Measurements from ENCODE around the gene ENTPD3. TPM values are rescaled to one million over a fixed set of nuclear protein-coding genes. Genes with fewer than 3 reads are reported as not detected.

Gene ENTPD3
- total and polyA plus RNA-seq, 2 donors (not counting 1 experiment from before 2014, with no cell fraction given): not detected

GRCh38 chr3:40463579-40463978 is 76.6 kb downstream of the ENTPD3 start:
- H3K4me3 ChIP-seq (ENCODE audit: control extremely low read depth in 1 of 5, extremely low read depth in 1 of 5, insufficient read depth in 1 of 5, low read depth in 2 of 5, low read length in 4 of 5): no peak overlapping the region
- H3K27me3 ChIP-seq (replicated peaks in 1 of 4; ENCODE audit: control extremely low read depth in 1 of 4, control insufficient read depth in 3 of 4, insufficient read depth in 4 of 4, low read length in 3 of 4): no peaks in the 10 kb centered on the region
- CTCF ChIA-PET: no interaction called here
- Mint-ChIP-seq H3K27me3 (no peaks in the 10 kb centered on the region), H3K9me3 (ENCODE audit: insufficient read depth) (no peaks in the 10 kb centered on the region), H3K4me1 (peaks cover 5% of the 10 kb centered on the region), H3K27ac (no peak overlapping the region), H3K4me3 (no peak overlapping the region)
- ATAC-seq (ENCODE audit: low read depth) (no peak), DNase-seq (no peak)
- POLR2A ChIA-PET: no interaction called here
- no peak overlapping the region for H3K27ac ChIP-seq (ENCODE audit: low read length in 2 of 2)
- no peaks in the 10 kb centered on the region for H3K9me3 ChIP-seq (ENCODE audit: control extremely low read depth in 1 of 3, control insufficient read depth in 2 of 3, insufficient read depth in 1 of 3, low read length in 2 of 3)
- intact Hi-C loops (cut with micrococcal nuclease): no loop called here
- TF ChIP-seq EZH2 (IDR thresholded peaks at IDR 0.05; ENCODE audit: borderline replicate concordance, insufficient read depth, low read depth, low read length, poor library complexity, severe bottlenecking) (no peak), CTCF (IDR thresholded peaks at IDR 0.05) (no peak)
- H3K4me1 ChIP-seq (ENCODE audit: control insufficient read depth in 2 of 2, insufficient read depth in 2 of 2, low read length in 2 of 2): peaks cover 3 to 5% of the 10 kb centered on the region in 2 donors
- peaks cover 15 to 64% of the 10 kb centered on the region in 2 experiments for H3K36me3 ChIP-seq (replicated peaks in 1 of 2; ENCODE audit: control extremely low read depth in 1 of 2, control insufficient read depth in 1 of 2, extremely low read depth in 1 of 2, insufficient read depth in 2 of 2, low read length in 1 of 2)
- no peak overlapping the region for H3K9ac ChIP-seq (ENCODE audit: low read length)
- H3K79me2 ChIP-seq (ENCODE audit: control insufficient read depth, insufficient read depth, low read length): peaks cover 9% of the 10 kb centered on the region
- H2AFZ ChIP-seq (ENCODE audit: insufficient read depth, low read depth, low read length, poor library complexity, severe bottlenecking): no peak overlapping the region
- H4K20me1 ChIP-seq (ENCODE audit: control insufficient read depth, insufficient read depth, low read length, poor library complexity, severe bottlenecking): peaks cover 19% of the 10 kb centered on the region
- no peak overlapping the region for H3K4me2 ChIP-seq (replicated peaks; ENCODE audit: low read depth, low read length, poor library complexity, severe bottlenecking)
- no CpG with 5 or more reads among the region's 2 CpGs for WGBS (ENCODE audit: insufficient coverage)

GRCh38 chr3:40464339-40465110 is 77.5 kb downstream of the ENTPD3 start:
- Histone ChIP-seq H4K20me1 (ENCODE audit: control insufficient read depth, insufficient read depth, low read length, poor library complexity, severe bottlenecking) (peaks cover 14% of the 10 kb centered on the region), H3K36me3 (replicated peaks in 1 of 2; ENCODE audit: control extremely low read depth in 1 of 2, control insufficient read depth in 1 of 2, extremely low read depth in 1 of 2, insufficient read depth in 2 of 2, low read length in 1 of 2) (peaks cover 14 to 55% of the 10 kb centered on the region in 2 experiments), H3K9me3 (ENCODE audit: control extremely low read depth in 1 of 3, control insufficient read depth in 2 of 3, insufficient read depth in 1 of 3, low read length in 2 of 3) (no peaks in the 10 kb centered on the region), H3K79me2 (ENCODE audit: control insufficient read depth, insufficient read depth, low read length) (peaks cover 6% of the 10 kb centered on the region), H3K27me3 (replicated peaks in 1 of 4; ENCODE audit: control extremely low read depth in 1 of 4, control insufficient read depth in 3 of 4, insufficient read depth in 4 of 4, low read length in 3 of 4) (no peaks in the 10 kb centered on the region), H3K4me1 (ENCODE audit: control insufficient read depth in 2 of 2, insufficient read depth in 2 of 2, low read length in 2 of 2) (no peaks in the 10 kb centered on the region), H3K4me3 (ENCODE audit: control extremely low read depth in 1 of 5, extremely low read depth in 1 of 5, insufficient read depth in 1 of 5, low read depth in 2 of 5, low read length in 4 of 5) (no peak overlapping the region), H3K9ac (ENCODE audit: low read length) (no peak overlapping the region), H3K4me2 (replicated peaks; ENCODE audit: low read depth, low read length, poor library complexity, severe bottlenecking) (no peak overlapping the region), H3K27ac (ENCODE audit: low read length in 2 of 2) (no peak overlapping the region), H2AFZ (ENCODE audit: insufficient read depth, low read depth, low read length, poor library complexity, severe bottlenecking) (no peak overlapping the region)
- ATAC-seq (ENCODE audit: low read depth) (no peak), DNase-seq (no peak)
- WGBS (ENCODE audit: insufficient coverage): 60% methylated on average over 8 of the region's 9 CpGs
- POLR2A ChIA-PET: no interaction called here
- Mint-ChIP-seq H3K4me1 (no peaks in the 10 kb centered on the region), H3K4me3 (no peak overlapping the region), H3K27me3 (no peaks in the 10 kb centered on the region), H3K9me3 (ENCODE audit: insufficient read depth) (no peaks in the 10 kb centered on the region), H3K27ac (peak overlapping the region; percentile 37)
- CTCF ChIA-PET: no interaction called here
- intact Hi-C loops (cut with micrococcal nuclease): no loop called here
- TF ChIP-seq CTCF (IDR thresholded peaks at IDR 0.05) (no peak), EZH2 (IDR thresholded peaks at IDR 0.05; ENCODE audit: borderline replicate concordance, insufficient read depth, low read depth, low read length, poor library complexity, severe bottlenecking) (no peak)
